Sigmoid colon (tissue), 4 donors: ENCODE measurements around the gene GINS2.

Source experiments
- EP300 ChIP-seq, 4 donors: sonication (generic); formaldehyde crosslinking; IDR thresholded peaks; one replicate each; pipeline ENCODE4 v1.6.1; 2017; ENCODE audit warnings: antibody characterized with exemption in 4 of 4
- POLR2A ChIP-seq, 2 donors: fragments of 450-650 bp; IDR thresholded peaks; one replicate each; pipeline ENCODE4 v1.6.1; 2016; ENCODE audit warnings: antibody characterized with exemption in 2 of 2, mild to moderate bottlenecking in 2 of 2, moderate library complexity in 2 of 2
- POLR2AphosphoS5 ChIP-seq, 4 donors: sonication (generic); formaldehyde crosslinking; IDR thresholded peaks; one replicate each; pipeline ENCODE4 v1.6.1; 2017; ENCODE audit warnings: antibody characterized with exemption in 4 of 4
- TF ChIP-seq, protein P1 (sequence below), 4 experiments: fragments of 450-650 bp in 3 of 4; fragments of 200-600 bp in 1 of 4; IDR thresholded peaks; one replicate each; pipeline ENCODE4 v1.5.1; 2016 to 2019; ENCODE audit warnings: antibody characterized with exemption in 4 of 4, mild to moderate bottlenecking in 3 of 4, moderate library complexity in 2 of 4

DNA sequence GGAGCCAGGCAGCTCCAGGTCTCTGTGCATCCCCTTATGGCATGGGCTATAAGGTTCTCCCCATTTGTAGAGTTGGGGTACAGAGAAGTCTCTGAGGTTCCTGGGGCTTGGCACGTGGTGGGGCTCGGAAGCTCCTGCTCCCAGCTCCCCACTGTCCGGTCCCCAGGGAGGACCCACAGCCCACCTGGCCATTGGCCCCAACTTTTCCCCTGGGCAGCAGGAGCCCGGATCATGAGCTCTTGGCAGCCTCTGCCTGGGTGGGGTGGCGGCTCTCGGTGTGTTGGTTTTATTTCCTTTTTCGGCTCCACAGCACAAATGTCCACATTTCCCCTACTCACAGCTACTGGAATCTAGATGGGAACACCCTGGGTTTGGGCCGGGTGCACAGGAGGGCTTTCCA is 45.1 kb downstream of the GINS2 start:
- TF ChIP-seq, protein P1, sequence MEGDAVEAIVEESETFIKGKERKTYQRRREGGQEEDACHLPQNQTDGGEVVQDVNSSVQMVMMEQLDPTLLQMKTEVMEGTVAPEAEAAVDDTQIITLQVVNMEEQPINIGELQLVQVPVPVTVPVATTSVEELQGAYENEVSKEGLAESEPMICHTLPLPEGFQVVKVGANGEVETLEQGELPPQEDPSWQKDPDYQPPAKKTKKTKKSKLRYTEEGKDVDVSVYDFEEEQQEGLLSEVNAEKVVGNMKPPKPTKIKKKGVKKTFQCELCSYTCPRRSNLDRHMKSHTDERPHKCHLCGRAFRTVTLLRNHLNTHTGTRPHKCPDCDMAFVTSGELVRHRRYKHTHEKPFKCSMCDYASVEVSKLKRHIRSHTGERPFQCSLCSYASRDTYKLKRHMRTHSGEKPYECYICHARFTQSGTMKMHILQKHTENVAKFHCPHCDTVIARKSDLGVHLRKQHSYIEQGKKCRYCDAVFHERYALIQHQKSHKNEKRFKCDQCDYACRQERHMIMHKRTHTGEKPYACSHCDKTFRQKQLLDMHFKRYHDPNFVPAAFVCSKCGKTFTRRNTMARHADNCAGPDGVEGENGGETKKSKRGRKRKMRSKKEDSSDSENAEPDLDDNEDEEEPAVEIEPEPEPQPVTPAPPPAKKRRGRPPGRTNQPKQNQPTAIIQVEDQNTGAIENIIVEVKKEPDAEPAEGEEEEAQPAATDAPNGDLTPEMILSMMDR (IDR thresholded peaks at IDR 0.05), result no peak
- TF ChIP-seq POLR2A (IDR thresholded peaks at IDR 0.05) (no peak), EP300 (IDR thresholded peaks at IDR 0.05) (no peak), POLR2AphosphoS5 (IDR thresholded peaks at IDR 0.05) (no peak)
